OCI-LY1 (cell line): ENCODE measurements around the gene GPN2.

Experiments used
- CTCF ChIP-seq: fragments of 200-600 bp; sonication (generic), shearing (Covaris generic); IDR thresholded peaks from 2 replicates; pipeline ENCODE4 v1.5.1; 2017; ENCODE audit warnings: mild to moderate bottlenecking, antibody characterized with exemption, low read length, moderate library complexity, mixed read lengths
- EZH2 ChIP-seq: fragments of 200-600 bp; sonication (generic), shearing (Covaris generic); IDR thresholded peaks from 2 replicates; pipeline ENCODE4 v1.8.0; 2017; ENCODE audit warnings: borderline replicate concordance, mixed run types, mild to moderate bottlenecking, antibody characterized with exemption, low read length, moderate library complexity, mixed read lengths

- TF ChIP-seq CTCF (no peak), EZH2 (no peak)
These were observed 7.2 kb downstream of the GPN2 start for GRCh38 chr1:26882696-26883463.
